GM19023 (cell line): ENCODE data around the gene RDH13.
"Not testable (repeated sequence)": the region's sequence is repeated elsewhere in the genome, so short reads cannot be mapped to it uniquely, and the experiment has no call there.

Source experiments
- ATAC-seq: cut with Tn5 transposase; IDR thresholded peaks from one replicate; pipeline ENCODE4 v1.9.1; 2021; ENCODE audit warnings: mild to moderate bottlenecking, moderate library complexity; ENCODE audit not compliant: unreplicated experiment

Gene RDH13

DNA sequence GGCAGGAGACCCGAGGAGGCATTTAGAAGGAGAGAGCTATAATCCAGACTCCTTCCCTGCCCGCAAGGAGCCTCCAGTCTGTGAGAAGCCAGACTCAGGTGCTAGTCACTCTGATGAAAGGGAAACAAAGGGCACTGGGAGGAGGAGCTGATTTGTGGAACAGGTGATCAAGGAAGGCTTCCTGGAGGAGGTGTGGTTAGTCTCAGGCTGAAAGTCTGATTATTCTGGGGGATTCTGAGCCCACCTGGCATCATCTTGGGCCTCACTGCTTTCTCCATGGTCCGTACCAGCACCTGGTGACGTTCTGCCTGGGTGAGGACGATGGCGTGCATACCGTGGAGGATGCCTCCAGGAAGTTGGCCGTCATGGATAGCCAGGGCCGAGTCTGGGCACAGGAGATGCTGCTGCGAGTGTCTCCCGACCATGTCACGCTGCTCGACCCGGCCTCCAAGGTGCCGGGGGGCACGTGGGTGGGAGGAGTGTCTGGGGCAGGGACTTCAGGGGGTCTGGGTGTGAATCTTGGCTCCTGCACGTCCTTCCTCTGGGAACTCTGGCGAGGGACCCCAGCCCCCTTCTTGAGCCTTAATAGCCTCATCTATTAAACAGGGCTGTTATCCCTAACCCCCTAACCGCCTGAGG, 16.6 kb upstream of the RDH13 start:
- no peak for ATAC-seq

DNA sequence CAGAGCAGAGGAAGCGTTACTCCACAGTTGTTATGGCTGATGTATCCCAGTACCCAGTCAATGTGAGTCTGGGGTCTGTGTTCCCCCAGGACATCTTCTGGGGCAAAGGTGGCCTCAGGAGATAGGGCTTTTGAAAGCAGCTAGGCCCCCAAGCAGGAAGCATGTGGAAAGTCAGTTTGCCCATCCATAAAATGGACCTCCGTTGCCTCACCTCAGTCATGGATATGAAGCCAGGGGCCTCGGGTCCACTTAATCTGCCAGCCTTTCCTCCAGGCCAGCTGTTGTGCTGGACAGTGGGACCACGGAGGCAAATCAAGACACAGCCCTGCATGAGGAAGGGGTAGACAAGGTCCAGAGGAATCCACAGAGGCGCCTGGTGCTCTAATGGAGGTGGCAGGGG, 16.0 kb upstream of the RDH13 start:
- no peak for ATAC-seq

DNA sequence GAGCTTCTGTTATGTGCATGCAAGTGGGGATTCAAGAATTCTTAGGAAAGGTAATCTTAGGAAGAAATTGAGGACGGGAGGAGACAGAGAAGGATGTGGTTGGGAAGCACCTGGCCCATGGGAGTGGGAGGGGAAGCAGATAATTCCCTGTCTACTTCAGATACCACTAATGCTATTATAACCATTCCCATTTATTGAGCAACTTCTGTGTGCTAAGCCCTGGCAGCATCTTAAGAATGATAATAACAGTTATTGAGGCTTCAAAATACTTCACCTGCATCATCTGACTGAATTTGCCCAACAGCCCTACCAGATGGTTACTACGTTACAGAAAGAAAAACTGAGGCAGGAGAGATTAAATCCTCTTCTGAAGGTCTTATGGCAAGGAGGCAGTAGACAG, 14.2 kb upstream of the RDH13 start:
- no peak for ATAC-seq

DNA sequence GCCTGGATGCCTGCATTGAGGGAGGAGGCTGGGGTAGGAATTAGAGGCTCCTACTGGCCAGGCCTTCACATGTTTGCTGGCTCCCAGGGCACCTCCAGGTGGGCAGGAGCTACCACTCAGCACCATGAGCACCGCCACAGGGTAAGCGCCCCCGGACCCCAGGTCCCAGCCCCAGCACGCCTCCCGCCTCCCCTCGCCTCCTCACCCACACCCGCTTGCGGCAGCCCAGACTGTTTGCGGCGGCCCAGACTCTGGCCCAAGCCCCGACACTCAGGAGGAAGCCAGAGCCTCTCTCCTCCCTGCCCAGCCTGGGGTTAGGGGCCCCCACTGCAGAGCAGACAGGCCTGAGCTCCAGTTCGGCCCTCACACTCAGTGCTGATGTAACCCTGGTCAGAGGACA, 13.4 kb upstream of the RDH13 start:
- no peak for ATAC-seq

DNA sequence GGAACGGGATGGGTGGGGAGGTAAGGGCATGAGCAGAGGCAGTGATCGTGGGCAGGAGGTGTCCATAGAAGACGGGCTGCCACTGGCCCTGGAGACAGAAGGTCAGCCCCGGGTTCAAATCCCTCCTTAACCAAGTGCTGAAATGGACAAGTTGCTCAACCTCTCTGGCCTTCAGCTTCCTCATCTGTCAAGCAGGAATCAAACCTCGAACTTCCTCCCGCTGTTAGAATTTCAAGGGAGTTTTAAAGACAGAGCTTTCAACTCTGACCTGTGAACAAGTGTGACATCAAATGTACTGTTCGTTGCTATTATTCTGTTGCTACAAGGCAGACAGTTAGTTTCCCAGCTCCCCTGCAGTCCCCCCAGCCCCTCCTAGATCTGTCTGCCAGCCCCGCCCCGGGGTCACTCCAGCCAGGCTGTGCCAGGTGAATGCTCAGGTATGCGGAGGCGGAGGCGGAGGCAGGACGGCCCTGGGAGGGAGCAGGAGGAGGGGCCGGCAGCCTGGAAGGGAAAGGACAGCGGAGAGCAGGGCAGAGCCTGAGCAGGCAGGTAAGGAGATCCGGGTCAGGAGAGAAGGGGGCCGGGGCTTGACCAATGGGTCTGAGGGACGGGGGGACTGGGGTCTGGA, 12.5 kb upstream of the RDH13 start, which contains the start of gene EPS8L1:
Gene EPS8L1, plus strand, starts transcription at position 499 of the 628 bp plus-strand sequence. CDS start 576 bp downstream, outside the sequence.
- no peak for ATAC-seq

DNA sequence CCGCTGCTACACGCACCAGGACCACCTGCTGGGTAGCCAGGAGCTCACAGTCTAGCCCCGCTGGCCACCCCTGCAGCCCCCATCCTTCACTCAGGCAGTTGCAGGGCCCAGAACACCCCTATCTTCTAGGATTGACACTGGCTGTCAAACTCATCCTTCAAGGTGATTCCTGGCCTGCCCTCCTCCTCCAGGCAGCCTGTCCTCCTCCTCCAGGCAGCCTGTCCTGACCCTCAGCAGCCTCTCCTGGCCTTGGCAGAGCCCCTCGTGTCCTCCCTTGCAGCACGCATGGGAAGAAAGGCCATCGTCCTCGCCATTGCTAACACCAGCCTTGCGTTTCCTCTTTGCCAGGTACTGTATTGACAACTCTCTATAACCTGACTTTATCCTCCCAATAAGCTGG, 9.0 kb upstream of the RDH13 start:
- no peak for ATAC-seq

DNA sequence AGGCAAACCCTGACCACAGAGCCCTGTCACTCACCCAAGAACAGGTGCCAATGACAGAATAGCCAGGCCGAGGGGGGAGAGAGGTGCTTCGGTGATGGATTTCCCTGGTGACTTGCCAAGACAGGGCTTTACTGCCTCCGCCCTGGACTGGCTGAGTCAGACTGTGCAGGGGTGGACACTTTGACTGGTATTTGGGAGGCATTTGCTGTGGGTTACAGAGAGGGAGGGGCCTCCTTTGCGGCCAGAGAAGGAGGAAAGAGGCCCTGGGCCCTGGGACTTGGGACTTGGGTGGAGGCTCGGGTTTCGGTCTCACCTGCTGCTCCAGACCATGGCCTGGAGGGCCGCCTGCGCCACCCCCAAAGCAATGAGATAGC, 8.2 kb upstream of the RDH13 start:
- no peak for ATAC-seq

DNA sequence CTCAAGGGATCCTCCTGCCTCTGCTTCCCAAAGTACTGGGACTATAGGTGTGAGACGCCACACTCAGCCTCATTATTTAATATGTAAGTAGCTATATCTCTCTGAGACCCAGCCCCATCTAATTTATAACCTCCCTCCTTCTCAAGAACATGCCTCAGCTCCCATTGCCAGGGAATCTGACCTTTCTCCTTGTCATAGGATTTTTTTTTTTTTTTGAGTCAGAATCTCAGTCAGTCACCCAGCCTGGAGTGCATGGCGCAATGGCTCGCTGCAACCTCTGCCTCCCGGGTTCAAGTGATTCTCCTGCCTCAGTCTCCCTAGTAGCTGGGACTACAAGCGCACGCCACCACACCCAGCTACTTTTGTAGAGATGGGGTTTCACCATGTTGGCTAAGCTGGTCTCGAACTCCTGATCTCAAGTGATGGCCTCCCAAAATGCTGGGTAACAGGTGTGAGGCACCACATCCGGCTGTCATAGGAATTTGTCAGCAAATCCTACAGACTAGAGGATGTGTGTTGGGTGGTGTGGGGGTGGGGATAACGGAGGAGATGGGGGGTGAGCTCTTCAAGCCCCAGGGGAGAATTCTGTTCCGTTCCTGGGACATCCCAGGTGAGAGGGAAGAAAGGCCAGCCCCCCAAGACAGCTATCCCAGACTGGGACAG, 7.6 kb upstream of the RDH13 start:
- ATAC-seq = no peak

DNA sequence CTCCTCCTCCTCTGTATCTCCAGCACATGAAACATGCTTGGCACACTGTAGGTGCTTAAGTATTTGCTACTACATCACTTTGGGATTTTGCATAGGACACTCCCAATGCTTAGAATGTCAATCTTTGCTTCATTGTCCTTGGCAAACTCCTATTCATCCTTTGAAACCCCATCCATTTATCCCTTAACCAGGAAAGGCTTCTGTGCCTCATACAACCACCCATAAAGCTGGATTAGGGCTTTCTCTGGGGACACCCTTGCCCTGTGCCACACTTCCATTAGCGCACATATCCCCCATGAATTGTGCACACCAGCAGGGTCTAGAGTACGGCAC, 6.9 kb upstream of the RDH13 start:
- ATAC-seq = no peak

DNA sequence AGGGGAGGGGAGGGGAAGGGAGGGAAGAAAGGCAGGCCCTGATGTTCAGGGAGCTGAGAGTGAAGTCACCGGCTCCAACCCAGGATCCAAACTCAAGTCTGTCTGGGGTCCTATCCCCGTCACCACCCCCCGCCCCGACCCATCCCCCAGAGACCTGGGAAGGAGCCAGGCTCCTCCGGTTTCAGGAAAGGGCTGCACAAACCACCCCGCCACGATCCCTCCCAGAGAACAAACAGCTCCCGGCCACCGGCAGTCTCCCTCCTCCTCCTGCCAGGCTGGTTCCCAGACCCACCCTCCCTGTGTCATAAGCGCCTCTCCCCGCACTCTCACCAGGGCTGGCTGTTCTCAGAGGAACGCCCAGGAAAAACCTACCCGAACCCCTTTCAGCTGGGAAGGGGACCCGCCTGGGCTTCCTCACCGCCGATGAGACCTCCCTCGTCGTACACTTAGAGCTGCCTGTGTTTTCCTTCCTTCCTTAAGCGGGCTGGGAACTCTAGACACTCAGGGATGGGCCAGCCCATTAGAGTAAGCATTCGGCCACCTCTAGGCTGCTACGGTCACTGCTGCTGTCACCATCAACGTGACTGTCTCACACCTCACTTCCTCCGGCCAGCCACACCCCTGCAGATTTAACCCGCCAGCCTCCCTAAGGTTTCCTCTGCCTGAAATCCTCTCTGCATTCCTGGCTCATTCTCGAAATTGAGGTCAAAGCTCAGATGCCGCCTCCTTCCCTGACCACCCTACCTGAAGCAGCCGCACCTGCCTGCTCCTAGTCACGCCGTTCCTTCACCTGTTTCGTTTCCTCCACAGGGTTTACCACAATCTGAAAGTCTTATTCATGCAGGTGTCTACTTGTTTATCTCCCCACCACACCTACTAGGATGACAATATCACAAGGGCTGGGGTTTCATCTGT, 6.3 kb upstream of the RDH13 start:
- ATAC-seq = no peak

DNA sequence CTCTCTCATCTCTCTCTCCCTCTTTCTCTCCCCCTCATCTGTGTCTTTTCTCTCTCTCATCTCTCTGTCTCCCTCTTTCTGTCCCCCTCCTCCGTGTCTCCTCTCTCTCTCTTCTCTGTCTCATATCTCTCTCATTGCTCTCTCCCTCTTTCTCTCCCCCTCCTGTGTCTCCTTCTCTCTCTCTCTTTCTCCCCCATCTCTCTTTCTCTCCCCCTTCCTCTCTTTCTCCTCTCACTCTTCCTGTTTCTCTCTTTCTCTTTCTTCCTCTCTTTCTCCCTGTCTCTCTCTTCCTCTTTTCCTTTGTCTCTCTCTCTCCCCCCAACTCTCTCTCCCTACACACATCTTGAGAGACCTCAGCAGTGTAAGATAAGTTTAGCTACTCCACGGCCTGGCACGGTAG, 4.9 kb upstream of the RDH13 start:
- ATAC-seq = no peak

DNA sequence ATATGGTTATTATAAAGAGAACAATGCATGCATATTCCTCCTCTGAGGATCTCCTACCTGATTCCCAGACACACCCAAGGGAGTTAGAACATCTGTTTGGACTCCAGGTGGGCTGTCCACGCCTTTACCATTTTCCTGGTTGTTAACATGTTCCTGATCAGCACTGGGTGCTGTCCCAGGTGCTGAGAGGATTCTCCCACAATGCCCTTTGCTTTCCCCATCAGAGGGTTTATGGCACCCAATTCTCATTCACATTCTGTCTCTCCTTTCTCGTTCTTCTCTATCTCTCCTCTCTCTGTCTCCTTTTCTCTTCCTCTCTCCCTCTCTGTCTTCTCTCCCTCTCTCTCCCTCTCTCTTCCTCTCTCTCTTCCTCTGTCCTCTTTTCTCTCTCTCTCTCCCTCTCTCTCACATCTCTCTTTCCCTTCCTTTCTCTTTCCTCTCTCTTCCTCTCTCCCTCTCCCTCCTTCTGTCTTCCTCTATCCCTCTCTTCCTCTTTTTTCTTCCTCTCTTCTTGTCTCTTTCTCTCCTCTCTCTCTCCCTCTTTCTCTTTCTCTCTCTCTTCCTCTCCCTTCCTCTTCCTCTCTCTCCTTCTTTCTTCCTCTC, 3.3 kb upstream of the RDH13 start:
- no peak for ATAC-seq

DNA sequence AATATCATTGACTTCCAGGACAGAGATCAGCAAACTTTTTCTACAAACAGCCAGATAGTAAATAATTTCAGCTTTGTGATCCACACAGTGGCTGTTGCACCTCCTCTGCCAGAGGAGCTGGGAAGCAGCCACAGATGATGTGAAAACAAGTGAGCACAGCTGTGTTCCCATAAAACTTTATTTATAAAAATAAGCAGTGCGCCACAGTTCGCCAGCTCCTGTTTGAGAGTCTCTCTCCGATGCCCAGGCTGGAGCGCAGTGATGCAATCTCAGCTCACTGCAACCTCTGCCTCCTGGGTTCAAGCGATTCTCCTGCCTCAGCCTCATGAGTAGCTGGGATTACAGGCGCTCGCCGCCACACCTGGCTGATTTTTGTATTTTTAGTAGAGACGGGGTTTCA, 2.6 kb upstream of the RDH13 start:
- ATAC-seq = not testable (repeated sequence)

DNA sequence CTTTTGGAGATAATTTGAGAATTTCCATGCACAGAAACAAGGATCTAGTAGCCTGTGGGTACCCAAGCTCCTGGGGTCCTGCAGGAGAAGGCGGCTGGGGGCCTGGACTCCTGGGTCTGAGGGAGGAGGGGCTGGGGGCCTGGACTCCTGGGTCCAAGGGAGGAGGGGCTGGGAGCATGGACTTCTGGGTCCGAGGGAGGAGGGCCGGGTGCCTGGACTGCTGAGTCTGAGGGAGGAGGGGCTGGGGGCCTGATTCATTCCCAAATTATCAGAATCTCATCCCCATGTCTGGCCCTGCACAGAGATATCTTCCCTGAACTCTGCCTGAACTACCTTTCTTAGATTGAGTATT, 520 bp upstream of the RDH13 start:
- no peak for ATAC-seq

DNA sequence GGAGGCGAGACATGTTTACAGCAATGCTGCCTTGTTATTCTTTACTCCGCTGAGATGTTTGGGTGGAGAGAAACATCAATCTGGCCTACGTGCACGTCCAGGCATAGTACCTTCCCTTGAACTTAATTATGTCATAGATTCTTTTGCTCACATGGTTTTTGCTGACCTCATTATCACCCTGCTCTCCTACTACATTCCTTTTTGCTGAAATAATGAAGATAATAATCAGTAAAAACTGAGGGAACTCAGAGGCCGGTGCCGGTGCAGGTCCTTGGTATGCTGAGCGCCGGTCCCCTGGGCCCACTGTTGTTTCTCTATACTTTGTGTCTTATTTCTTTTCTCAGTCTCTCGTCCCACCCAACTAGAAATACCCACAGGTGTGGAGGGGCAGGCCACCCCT, 2.7 kb downstream of the RDH13 start:
- ATAC-seq = not testable (repeated sequence)

DNA sequence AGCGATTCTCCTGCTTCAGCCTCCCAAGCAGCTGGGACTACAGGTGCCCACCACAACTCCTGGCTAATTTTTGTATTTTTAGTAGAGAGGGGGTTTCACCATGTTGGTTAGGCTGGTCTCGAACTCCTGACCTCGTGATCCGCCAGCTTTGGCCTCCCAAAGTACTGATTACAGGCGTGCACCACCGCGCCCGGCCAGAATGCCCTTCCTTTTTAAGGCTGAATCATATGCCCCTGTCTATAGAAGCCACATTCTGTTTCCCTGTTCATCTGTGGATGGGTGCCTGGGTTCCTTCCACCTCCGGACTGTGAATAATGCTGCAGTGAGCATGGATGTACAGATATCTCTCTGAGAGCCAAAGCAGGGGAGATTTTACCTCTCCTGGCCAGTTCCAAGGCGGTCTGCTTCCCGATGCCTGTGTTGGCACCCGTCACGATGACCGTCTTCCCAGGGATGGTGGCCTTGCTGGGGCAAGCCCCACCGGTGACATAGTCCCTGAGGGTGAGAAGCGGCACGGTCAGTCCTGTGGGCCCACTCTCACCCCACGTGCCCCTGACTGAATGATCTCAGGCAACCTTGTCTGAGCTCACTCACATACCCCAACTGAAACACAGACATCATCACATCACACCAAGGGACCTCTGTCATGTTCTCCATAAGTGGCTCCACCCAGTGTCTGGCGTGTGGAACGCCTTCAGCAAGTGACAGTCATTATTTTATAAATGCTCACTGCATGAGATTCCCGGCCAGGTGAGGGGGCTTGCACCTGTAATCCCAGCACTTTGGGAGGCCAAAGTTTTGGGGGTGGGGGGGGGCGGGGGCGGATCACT, 4.0 kb downstream of the RDH13 start:
- no peak for ATAC-seq

DNA sequence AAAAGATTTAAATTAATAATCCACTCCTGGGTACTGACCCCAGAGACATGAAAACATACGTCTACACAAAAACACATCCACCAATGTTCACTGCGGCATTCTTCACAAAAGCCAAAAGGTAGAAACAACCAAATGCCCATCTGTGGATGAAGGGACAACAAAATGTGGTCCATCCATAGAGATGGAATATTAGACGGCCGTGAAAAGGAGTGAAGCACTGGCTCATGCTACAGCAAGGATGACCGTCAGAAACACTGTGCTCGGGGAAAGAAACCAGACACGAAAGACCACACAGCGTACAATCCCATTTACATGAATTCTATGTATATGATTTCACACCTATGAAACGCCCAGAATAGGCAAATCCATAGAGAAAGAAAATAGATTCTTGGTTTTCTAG, 6.1 kb downstream of the RDH13 start:
- no peak for ATAC-seq

DNA sequence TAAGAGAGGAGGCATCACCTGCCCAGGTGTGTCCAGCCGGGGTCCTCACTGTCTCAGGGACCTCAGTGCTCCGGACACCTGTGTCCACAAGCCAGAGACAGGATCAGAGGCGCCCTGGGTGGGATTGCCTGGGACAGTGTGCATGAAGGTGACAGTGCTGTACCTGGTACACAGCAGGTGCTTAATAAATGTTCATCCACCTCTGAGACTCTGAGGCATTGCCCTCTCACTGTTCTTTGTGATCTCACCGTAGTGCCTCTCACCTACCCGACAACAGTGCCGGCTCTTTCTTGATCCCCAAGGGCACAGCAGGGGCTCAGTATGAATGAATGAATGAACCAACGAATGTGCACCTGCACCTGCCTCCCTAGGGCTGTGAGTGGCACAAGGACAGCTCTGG, 9.2 kb downstream of the RDH13 start:
- ATAC-seq = no peak

DNA sequence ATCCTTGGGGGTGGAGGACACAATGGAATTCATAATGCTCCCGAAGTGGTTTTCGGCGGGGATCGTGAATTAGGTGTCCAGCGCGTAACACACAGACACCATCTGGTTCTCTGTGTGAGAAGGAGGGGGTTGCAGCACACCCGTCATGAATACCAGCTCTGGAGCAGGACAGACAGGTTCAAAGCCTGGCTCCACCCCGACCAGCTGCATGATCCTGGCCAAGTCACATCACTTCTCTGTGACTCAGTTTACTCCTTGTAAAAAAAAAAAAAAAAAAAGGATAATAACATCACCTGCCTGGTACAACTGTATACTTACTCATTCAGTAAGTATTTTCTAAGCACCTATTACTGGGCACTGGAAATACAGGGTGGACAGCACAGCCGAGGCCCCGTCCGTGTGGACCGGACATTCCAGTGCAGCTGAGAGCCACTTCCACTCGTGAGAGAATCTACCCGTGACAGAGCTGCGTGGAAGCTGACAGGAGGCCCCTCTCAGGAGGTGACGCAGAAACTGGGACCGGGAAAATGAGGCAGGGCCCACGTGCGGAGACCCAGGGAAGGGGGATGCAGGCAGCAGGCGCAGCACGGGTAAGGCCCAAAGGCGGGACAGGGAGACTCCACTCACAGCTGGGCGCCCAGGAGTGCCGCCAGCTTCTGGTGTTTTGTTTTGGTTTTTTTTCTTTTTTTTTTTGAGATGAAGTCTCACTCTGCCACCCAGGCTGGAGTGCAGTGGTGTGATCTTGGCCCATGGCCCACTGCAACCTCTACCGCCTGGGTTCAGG, 12.0 kb downstream of the RDH13 start:
- no peak for ATAC-seq

DNA sequence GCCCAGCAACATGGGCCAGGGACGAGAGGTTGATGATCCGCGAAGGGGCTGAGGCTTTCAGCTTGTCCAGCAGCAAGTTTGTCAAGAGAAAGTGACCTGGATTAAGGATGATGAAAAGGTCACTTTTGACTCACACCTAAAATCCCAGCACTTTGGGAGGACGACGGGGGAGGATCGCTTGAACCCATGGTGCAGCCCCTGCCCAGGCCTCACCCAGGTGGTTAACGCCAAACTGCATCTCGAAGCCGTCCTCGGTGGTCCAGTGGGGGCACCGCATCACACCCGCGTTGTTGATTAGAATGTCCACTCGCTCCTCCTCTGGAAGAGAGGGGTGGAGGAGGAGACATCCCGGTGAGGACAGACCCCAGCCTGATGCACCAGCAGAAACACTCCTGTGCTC, 14.5 kb downstream of the RDH13 start:
- no peak for ATAC-seq
